GM12892 (cell line): ENCODE data around the gene COG6.

ENCODE experiments used
- DNase-seq: peaks from one replicate; pipeline ENCODE4 v3.0.0; 2011; ENCODE audit not compliant: insufficient read length
- FAIRE-seq: peaks from 2 replicates; lab custom pipeline; 2011; peaks lifted over from hg19 to GRCh38; lab: Jason Lieb, UNC
- POLR2A ChIP-seq: IDR thresholded peaks from 2 replicates; pipeline ENCODE4 v1.6.1; 2011; ENCODE audit warnings: low read depth, low read length, control low read depth
- POLR2AphosphoS5 ChIP-seq: IDR thresholded peaks from 2 replicates; pipeline ENCODE4 v1.6.1; 2011; ENCODE audit warnings: low read depth, low read length, control low read depth
- TAF1 ChIP-seq: IDR thresholded peaks from 2 replicates; pipeline ENCODE4 v1.6.1; 2011; ENCODE audit warnings: low read depth, mild to moderate bottlenecking, control low read depth, low read length, borderline replicate concordance

Gene COG6

GRCh38 chr13:39749528-39749927 lies 94.1 kb downstream of the COG6 start:
- FAIRE-seq (no peak), DNase-seq (no peak)
- TF ChIP-seq POLR2A = no peak
- no peak for TF ChIP-seq POLR2AphosphoS5
- no peak for TF ChIP-seq TAF1

- DNase-seq = no peak
- peak; percentile 17 for FAIRE-seq
- TF ChIP-seq POLR2A (no peak), POLR2AphosphoS5 (no peak), TAF1 (no peak)
Measured at GRCh38 chr13:39751805-39752204, 96.3 kb downstream of the COG6 start.

- DNase-seq (no peak), FAIRE-seq (no peak)
- no peak for TF ChIP-seq TAF1
- TF ChIP-seq POLR2A = no peak
- no peak for TF ChIP-seq POLR2AphosphoS5
Measured at GRCh38 chr13:39760521-39760920, 105.1 kb downstream of the COG6 start.

- FAIRE-seq (no peak), DNase-seq (no peak)
- TF ChIP-seq POLR2AphosphoS5 (no peak), POLR2A (no peak)
Measured at GRCh38 chr13:39765801-39766463, 110.5 kb downstream of the COG6 start.

GRCh38 chr13:39766464-39767158 lies 111.1 kb downstream of the COG6 start:
- DNase-seq = no peak
- FAIRE-seq = no peak
- TF ChIP-seq POLR2AphosphoS5 (no peak), POLR2A (no peak), TAF1 (no peak)

- no peak for DNase-seq
- FAIRE-seq = no peak
- TF ChIP-seq POLR2A (no peak), TAF1 (no peak), POLR2AphosphoS5 (no peak)
Measured at GRCh38 chr13:39767791-39768517, 112.5 kb downstream of the COG6 start.

GRCh38 chr13:39768962-39769361 lies 113.5 kb downstream of the COG6 start:
- no peak for FAIRE-seq

GRCh38 chr13:39770221-39771090 lies 115.0 kb downstream of the COG6 start:
- FAIRE-seq (no peak), DNase-seq (no peak)
- TF ChIP-seq POLR2A = no peak

More at GRCh38 chr13:39768962-39769361, 113.5 kb downstream of the COG6 start:
- no peak for DNase-seq
- no peak for TF ChIP-seq POLR2A
- TF ChIP-seq TAF1 = no peak
- TF ChIP-seq POLR2AphosphoS5 = no peak

GRCh38 chr13:39773833-39774232 lies 118.4 kb downstream of the COG6 start:
- TF ChIP-seq POLR2AphosphoS5 = no peak
- no peak for TF ChIP-seq TAF1
- no peak for TF ChIP-seq POLR2A
- DNase-seq = no peak
- FAIRE-seq = no peak

GRCh38 chr13:39776439-39776838 lies 121.0 kb downstream of the COG6 start:
- TF ChIP-seq POLR2AphosphoS5 (no peak), POLR2A (no peak), TAF1 (no peak)
- FAIRE-seq = no peak
- no peak for DNase-seq

- no peak for DNase-seq
- FAIRE-seq = peak; percentile 44
- TF ChIP-seq POLR2A (no peak), POLR2AphosphoS5 (no peak), TAF1 (no peak)
Measured at GRCh38 chr13:39777021-39777420, 121.6 kb downstream of the COG6 start.
